GM10266 (cell line): Measurements from ENCODE around the gene XIAP.
"Not testable (repeated sequence)": the region's sequence is repeated elsewhere in the genome, so short reads cannot be mapped to it uniquely, and the experiment has no call there.

Experiments used
- DNase-seq: peaks from one replicate; pipeline ENCODE4 v3.0.0; 2012; ENCODE audit errors: extremely low spot score
- CTCF ChIP-seq: IDR thresholded peaks from 2 replicates; pipeline ENCODE4 v1.5.1; 2012; ENCODE audit warnings: mild to moderate bottlenecking, low read depth; ENCODE audit not compliant: control insufficient read depth, insufficient read depth; ENCODE audit errors: missing control alignments

Gene XIAP

GRCh38 chrX:123876177-123876576 is 16.3 kb downstream of the XIAP start:
- TF ChIP-seq CTCF = no peak
- DNase-seq = no peak

DNA sequence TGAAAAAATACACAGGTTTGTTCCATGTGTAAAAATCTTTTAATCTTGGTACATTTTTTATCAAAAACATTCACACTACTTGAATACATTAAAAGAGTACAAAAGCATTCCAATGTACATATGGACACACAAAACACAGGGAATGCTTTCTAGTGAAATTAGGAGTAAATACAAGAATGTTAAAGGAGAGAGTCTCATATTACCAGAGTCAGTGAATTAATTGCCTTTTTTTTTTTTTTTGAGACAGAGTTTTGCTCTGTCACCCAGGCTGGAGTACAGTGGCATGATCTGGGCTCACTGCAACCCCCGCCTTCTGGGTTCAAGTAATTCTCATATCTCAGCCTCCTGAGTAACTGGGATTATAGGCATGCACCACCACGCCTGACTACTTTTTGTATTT is 17.0 kb downstream of the XIAP start:
- no peak for DNase-seq
- TF ChIP-seq CTCF = no peak

DNA sequence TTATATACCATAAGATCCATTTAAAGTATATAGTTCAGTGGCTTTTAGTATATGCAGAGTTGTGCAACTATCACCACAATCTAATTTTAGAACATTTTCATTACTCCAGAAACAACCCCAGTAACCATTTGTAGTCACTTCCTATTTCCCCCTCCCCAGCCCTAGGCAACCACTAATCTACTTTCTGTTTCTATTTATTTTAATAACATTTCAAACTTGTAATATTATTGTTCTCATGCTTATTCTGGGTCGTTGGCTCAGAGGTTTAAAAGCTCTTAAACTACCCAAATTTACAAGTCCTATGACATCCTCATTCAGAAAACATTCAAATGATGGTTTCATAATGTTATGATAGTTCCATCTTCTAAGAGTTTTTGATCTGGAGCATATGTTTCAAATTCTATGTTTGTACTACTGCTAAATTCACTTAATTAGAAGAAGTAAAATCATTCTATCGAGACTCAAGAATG is 18.4 kb downstream of the XIAP start:
- TF ChIP-seq CTCF = no peak
- peak; percentile 8 for DNase-seq

- TF ChIP-seq CTCF = no peak
- no peak for DNase-seq
These were observed 21.5 kb downstream of the XIAP start for GRCh38 chrX:123881330-123881729.

DNA sequence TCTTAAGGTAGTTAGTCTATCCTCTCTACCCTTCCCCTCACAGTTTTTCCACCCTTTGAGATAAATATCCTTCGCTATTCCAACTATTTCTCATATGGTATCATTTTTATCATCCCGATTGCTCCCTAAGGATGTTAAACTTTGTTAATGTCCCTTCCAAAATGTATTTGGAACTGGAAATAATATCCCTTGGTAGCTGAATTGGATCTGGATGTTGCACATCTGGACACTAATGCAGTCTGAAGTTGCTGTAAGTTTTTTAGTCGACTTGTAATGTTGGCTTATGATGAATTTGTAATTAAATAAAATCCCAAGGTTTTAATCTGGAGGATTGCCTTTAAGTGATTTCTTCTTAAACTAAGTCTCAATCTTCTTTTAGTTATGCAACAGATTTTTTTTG is 22.5 kb downstream of the XIAP start:
- DNase-seq = no peak
- TF ChIP-seq CTCF = no peak

GRCh38 chrX:123884809-123885408 is 25.1 kb downstream of the XIAP start:
- peak; percentile 28 for DNase-seq
- TF ChIP-seq CTCF = peak; percentile 33

DNA sequence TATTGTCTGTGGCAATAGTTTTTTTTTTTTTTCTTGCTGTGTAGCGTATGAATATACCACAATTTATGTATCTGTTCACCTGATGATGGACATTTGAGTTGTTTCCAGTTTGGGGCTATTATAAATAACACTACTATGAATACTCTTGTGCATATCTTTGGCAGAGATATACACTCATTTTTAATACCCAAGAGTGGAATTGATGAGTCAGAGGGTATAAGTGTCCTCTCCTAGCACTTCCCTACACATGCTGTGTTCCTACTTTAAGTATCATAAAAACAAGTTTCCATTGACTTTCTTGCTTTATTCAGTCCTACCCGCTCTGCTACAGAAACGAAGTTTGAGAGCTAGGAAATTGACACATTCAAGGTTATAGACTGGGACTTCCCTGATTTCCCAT is 39.8 kb downstream of the XIAP start:
- no peak for TF ChIP-seq CTCF

GRCh38 chrX:123903261-123903660 is 43.4 kb downstream of the XIAP start:
- DNase-seq = not testable (repeated sequence)

More for the DNA sequence above, 39.8 kb downstream of the XIAP start:
- no peak for DNase-seq
